ENCODE measurements around the gene MYO3B. TPM values are rescaled to one million over a fixed set of nuclear protein-coding genes. Genes with fewer than 3 reads are reported as not detected.

The MYO3B gene
- total and polyA plus RNA-seq, 7 experiments from 2014 or later: 0.66 to 0.82 TPM; not detected in 5

- no peak overlapping the region for H3K27ac Mint-ChIP-seq
- peaks cover 0 to 3% (median 0%) of the 10 kb centered on the region in 7 donors for H3K4me1 Mint-ChIP-seq
- POLR2A ChIA-PET: no interaction called here
- no peaks in the 10 kb centered on the region for H3K36me3 Mint-ChIP-seq
- CTCF ChIA-PET: no interaction called here
- peaks cover 0 to 4% (median 0%) of the 10 kb centered on the region in 11 donors for H3K9me3 Mint-ChIP-seq
- Histone ChIP-seq H3K27me3 (ENCODE audit: control insufficient read depth in 2 of 2, insufficient read depth in 2 of 2, low read length in 2 of 2) (no peaks in the 10 kb centered on the region), H3K9me3 (ENCODE audit: control insufficient read depth in 2 of 3, low read length in 3 of 3) (no peaks in the 10 kb centered on the region), H3K27ac (ENCODE audit: low read depth, low read length) (no peak overlapping the region), H3K4me1 (ENCODE audit: control insufficient read depth in 2 of 2, insufficient read depth in 2 of 2, low read length in 2 of 2) (no peaks in the 10 kb centered on the region), H3K36me3 (ENCODE audit: control insufficient read depth in 2 of 3, insufficient read depth in 3 of 3, low read length in 3 of 3) (no peaks in the 10 kb centered on the region), H3K4me3 (ENCODE audit: low read length) (no peak overlapping the region)
- intact Hi-C loops (cut with micrococcal nuclease): no loop called here
- no peak for ATAC-seq
- no peak for DNase-seq
- no peak overlapping the region for H3K4me3 Mint-ChIP-seq
- peaks cover 0 to 4% (median 0%) of the 10 kb centered on the region in 5 donors for H3K27me3 Mint-ChIP-seq
These were observed 33.2 kb upstream of the MYO3B start for GRCh38 chr2:170144761-170145160.

- ATAC-seq (no peak), DNase-seq (no peak)
- CTCF ChIA-PET: no interaction called here
- POLR2A ChIA-PET: no interaction called here
- no peak overlapping the region for H3K4me3 Mint-ChIP-seq
- H3K36me3 Mint-ChIP-seq: no peaks in the 10 kb centered on the region
- no peak overlapping the region for H3K4me3 ChIP-seq (ENCODE audit: low read length)
- H3K9me3 Mint-ChIP-seq: peaks cover 0 to 4% (median 0%) of the 10 kb centered on the region in 11 donors
- H3K27ac ChIP-seq (ENCODE audit: low read depth, low read length): no peak overlapping the region
- no peaks in the 10 kb centered on the region for H3K27me3 ChIP-seq (ENCODE audit: control insufficient read depth in 2 of 2, insufficient read depth in 2 of 2, low read length in 2 of 2)
- no peak overlapping the region for H3K27ac Mint-ChIP-seq
- intact Hi-C loops (cut with micrococcal nuclease): no loop called here
- no peaks in the 10 kb centered on the region for H3K4me1 Mint-ChIP-seq
- H3K27me3 Mint-ChIP-seq: peaks cover 0 to 4% (median 0%) of the 10 kb centered on the region in 5 donors
- H3K36me3 ChIP-seq (ENCODE audit: control insufficient read depth in 2 of 3, insufficient read depth in 3 of 3, low read length in 3 of 3): no peaks in the 10 kb centered on the region
- H3K9me3 ChIP-seq (ENCODE audit: control insufficient read depth in 2 of 3, low read length in 3 of 3): no peaks in the 10 kb centered on the region
- no peaks in the 10 kb centered on the region for H3K4me1 ChIP-seq (ENCODE audit: control insufficient read depth in 2 of 2, insufficient read depth in 2 of 2, low read length in 2 of 2)
These were observed 32.8 kb upstream of the MYO3B start for GRCh38 chr2:170145191-170145590.

- no peaks in the 10 kb centered on the region for H3K27me3 ChIP-seq (ENCODE audit: control insufficient read depth in 2 of 2, insufficient read depth in 2 of 2, low read length in 2 of 2)
- H3K9me3 ChIP-seq (ENCODE audit: control insufficient read depth in 2 of 3, low read length in 3 of 3): no peaks in the 10 kb centered on the region
- no peak overlapping the region for H3K4me3 ChIP-seq (ENCODE audit: low read length)
- no peaks in the 10 kb centered on the region for H3K4me1 ChIP-seq (ENCODE audit: control insufficient read depth in 2 of 2, insufficient read depth in 2 of 2, low read length in 2 of 2)
- no peak for DNase-seq
- H3K36me3 ChIP-seq (ENCODE audit: control insufficient read depth in 2 of 3, insufficient read depth in 3 of 3, low read length in 3 of 3): no peaks in the 10 kb centered on the region
- CTCF ChIA-PET: no interaction called here
- no peak for ATAC-seq
- Mint-ChIP-seq H3K4me3 (no peak overlapping the region), H3K27ac (no peak overlapping the region), H3K27me3 (peaks cover 0 to 4% (median 0%) of the 10 kb centered on the region in 5 donors), H3K9me3 (peaks cover 0 to 4% (median 0%) of the 10 kb centered on the region in 11 donors), H3K36me3 (no peaks in the 10 kb centered on the region), H3K4me1 (no peaks in the 10 kb centered on the region)
- intact Hi-C loops (cut with micrococcal nuclease): no loop called here
- H3K27ac ChIP-seq (ENCODE audit: low read depth, low read length): no peak overlapping the region
- POLR2A ChIA-PET: no interaction called here
These were observed 32.1 kb upstream of the MYO3B start for GRCh38 chr2:170145675-170146432.

GRCh38 chr2:170146784-170147183 is 31.2 kb upstream of the MYO3B start:
- Mint-ChIP-seq H3K4me3 (no peak overlapping the region), H3K27ac (no peak overlapping the region), H3K4me1 (no peaks in the 10 kb centered on the region), H3K27me3 (peaks cover 0 to 5% (median 0%) of the 10 kb centered on the region in 5 donors), H3K36me3 (no peaks in the 10 kb centered on the region), H3K9me3 (peaks cover 0 to 10% (median 0%) of the 10 kb centered on the region in 11 donors)
- Histone ChIP-seq H3K36me3 (ENCODE audit: control insufficient read depth in 2 of 3, insufficient read depth in 3 of 3, low read length in 3 of 3) (no peaks in the 10 kb centered on the region), H3K9me3 (ENCODE audit: control insufficient read depth in 2 of 3, low read length in 3 of 3) (no peaks in the 10 kb centered on the region), H3K27ac (ENCODE audit: low read depth, low read length) (no peak overlapping the region), H3K4me3 (ENCODE audit: low read length) (no peak overlapping the region), H3K4me1 (ENCODE audit: control insufficient read depth in 2 of 2, insufficient read depth in 2 of 2, low read length in 2 of 2) (no peaks in the 10 kb centered on the region), H3K27me3 (ENCODE audit: control insufficient read depth in 2 of 2, insufficient read depth in 2 of 2, low read length in 2 of 2) (no peaks in the 10 kb centered on the region)
- ChIA-PET POLR2A (no interaction called here), CTCF (no interaction called here)
- intact Hi-C loops (cut with micrococcal nuclease): no loop called here
- DNase-seq (no peak), ATAC-seq (no peak)

- peaks cover 0 to 10% (median 0%) of the 10 kb centered on the region in 11 donors for H3K9me3 Mint-ChIP-seq
- POLR2A ChIA-PET: no interaction called here
- CTCF ChIA-PET: no interaction called here
These were observed 30.4 kb upstream of the MYO3B start for GRCh38 chr2:170147576-170147975.

GRCh38 chr2:170148161-170148560 is 29.8 kb upstream of the MYO3B start:
- H3K4me3 ChIP-seq (ENCODE audit: low read length): no peak overlapping the region
- H3K36me3 ChIP-seq (ENCODE audit: control insufficient read depth in 2 of 3, insufficient read depth in 3 of 3, low read length in 3 of 3): no peaks in the 10 kb centered on the region
- H3K36me3 Mint-ChIP-seq: no peaks in the 10 kb centered on the region
- no peak overlapping the region for H3K27ac Mint-ChIP-seq
- intact Hi-C loops (cut with micrococcal nuclease): no loop called here
- peaks cover 0 to 10% (median 0%) of the 10 kb centered on the region in 11 donors for H3K9me3 Mint-ChIP-seq
- no peak for DNase-seq
- H3K4me1 ChIP-seq (ENCODE audit: control insufficient read depth in 2 of 2, insufficient read depth in 2 of 2, low read length in 2 of 2): no peaks in the 10 kb centered on the region
- H3K4me3 Mint-ChIP-seq: no peak overlapping the region
- H3K9me3 ChIP-seq (ENCODE audit: control insufficient read depth in 2 of 3, low read length in 3 of 3): no peaks in the 10 kb centered on the region
- H3K27me3 Mint-ChIP-seq: peaks cover 0 to 5% (median 0%) of the 10 kb centered on the region in 5 donors
- ChIA-PET CTCF (no interaction called here), POLR2A (no interaction called here)
- no peaks in the 10 kb centered on the region for H3K4me1 Mint-ChIP-seq
- no peak for ATAC-seq
- H3K27ac ChIP-seq (ENCODE audit: low read depth, low read length): no peak overlapping the region
- H3K27me3 ChIP-seq (ENCODE audit: control insufficient read depth in 2 of 2, insufficient read depth in 2 of 2, low read length in 2 of 2): no peaks in the 10 kb centered on the region

More at GRCh38 chr2:170147576-170147975, 30.4 kb upstream of the MYO3B start:
- intact Hi-C loops (cut with micrococcal nuclease): no loop called here
- Mint-ChIP-seq H3K4me3 (no peak overlapping the region), H3K36me3 (no peaks in the 10 kb centered on the region), H3K27ac (no peak overlapping the region), H3K27me3 (peaks cover 0 to 5% (median 0%) of the 10 kb centered on the region in 5 donors), H3K4me1 (no peaks in the 10 kb centered on the region)
- no peak overlapping the region for H3K27ac ChIP-seq (ENCODE audit: low read depth, low read length)
- no peaks in the 10 kb centered on the region for H3K36me3 ChIP-seq (ENCODE audit: control insufficient read depth in 2 of 3, insufficient read depth in 3 of 3, low read length in 3 of 3)
- H3K9me3 ChIP-seq (ENCODE audit: control insufficient read depth in 2 of 3, low read length in 3 of 3): no peaks in the 10 kb centered on the region
- H3K27me3 ChIP-seq (ENCODE audit: control insufficient read depth in 2 of 2, insufficient read depth in 2 of 2, low read length in 2 of 2): no peaks in the 10 kb centered on the region
- DNase-seq (no peak), ATAC-seq (no peak)
- no peaks in the 10 kb centered on the region for H3K4me1 ChIP-seq (ENCODE audit: control insufficient read depth in 2 of 2, insufficient read depth in 2 of 2, low read length in 2 of 2)
- no peak overlapping the region for H3K4me3 ChIP-seq (ENCODE audit: low read length)

GRCh38 chr2:170152421-170152820 is 25.5 kb upstream of the MYO3B start:
- H3K27ac Mint-ChIP-seq: no peak overlapping the region
- peaks cover 0 to 10% (median 0%) of the 10 kb centered on the region in 5 donors for H3K27me3 Mint-ChIP-seq
- Histone ChIP-seq H3K9me3 (ENCODE audit: control insufficient read depth in 2 of 3, low read length in 3 of 3) (no peaks in the 10 kb centered on the region), H3K4me1 (ENCODE audit: control insufficient read depth in 2 of 2, insufficient read depth in 2 of 2, low read length in 2 of 2) (no peaks in the 10 kb centered on the region), H3K36me3 (ENCODE audit: control insufficient read depth in 2 of 3, insufficient read depth in 3 of 3, low read length in 3 of 3) (no peaks in the 10 kb centered on the region), H3K27me3 (ENCODE audit: control insufficient read depth in 2 of 2, insufficient read depth in 2 of 2, low read length in 2 of 2) (no peaks in the 10 kb centered on the region), H3K4me3 (ENCODE audit: low read length) (no peak overlapping the region), H3K27ac (ENCODE audit: low read depth, low read length) (no peak overlapping the region)
- CTCF ChIA-PET: no interaction called here
- no peaks in the 10 kb centered on the region for H3K36me3 Mint-ChIP-seq
- POLR2A ChIA-PET: no interaction called here
- intact Hi-C loops (cut with micrococcal nuclease): no loop called here
- H3K4me3 Mint-ChIP-seq: no peak overlapping the region
- H3K9me3 Mint-ChIP-seq: peaks cover 0 to 10% (median 0%) of the 10 kb centered on the region in 11 donors
- no peak for DNase-seq
- no peaks in the 10 kb centered on the region for H3K4me1 Mint-ChIP-seq
- no peak for ATAC-seq

All from naive thymus-derived CD4-positive, alpha-beta T cell (primary cell).